Neural cell (in vitro differentiated cells): ENCODE measurements around the gene SNX13. TPM values are rescaled to one million over a fixed set of nuclear protein-coding genes. Genes with fewer than 3 reads are reported as not detected.

Experiments used
- H2AFZ ChIP-seq: fragments of 200-600, 300-800 bp; sonication (generic), shearing (Covaris generic); 2 replicates; pipeline ENCODE4 v1.6.0; 2014; ENCODE audit warnings: low read depth, mild to moderate bottlenecking, antibody characterized with exemption, low read length, moderate library complexity
- H3F3A ChIP-seq: fragments of 200-600 bp; shearing (Covaris generic); 2 replicates; pipeline ENCODE4 v1.6.1; 2016; ENCODE audit warnings: mild to moderate bottlenecking, moderate library complexity, mixed read lengths, antibody characterized with exemption, low read length; ENCODE audit not compliant: insufficient read depth, poor library complexity, severe bottlenecking
- H3K27ac ChIP-seq: fragments of 200-600, 300-800 bp; sonication (generic), shearing (Covaris generic); 2 replicates; pipeline ENCODE4 v1.5.1; 2014; ENCODE audit warnings: mild to moderate bottlenecking, low read length, moderate library complexity
- H3K27me3 ChIP-seq: fragments of 300-800, 200-600 bp; sonication (generic), shearing (Covaris generic); 2 replicates; pipeline ENCODE4 v1.6.0; 2014; ENCODE audit warnings: mild to moderate bottlenecking, low read depth, low read length, moderate library complexity; ENCODE audit not compliant: insufficient read depth
- H3K36me3 ChIP-seq: fragments of 300-800, 200-600 bp; sonication (generic), shearing (Covaris generic); 2 replicates; pipeline ENCODE4 v1.5.1; 2014; ENCODE audit warnings: mild to moderate bottlenecking, antibody characterized with exemption, low read length, moderate library complexity; ENCODE audit not compliant: insufficient read depth
- H3K4me2 ChIP-seq: fragments of 300-800, 200-600 bp; sonication (generic), shearing (Covaris generic); 2 replicates; pipeline ENCODE4 v1.6.0; 2014; ENCODE audit warnings: mild to moderate bottlenecking, low read length
- H3K4me3 ChIP-seq: fragments of 300-800, 200-600 bp; sonication (generic), shearing (Covaris generic); 2 replicates; pipeline ENCODE4 v1.5.1; 2014; ENCODE audit warnings: mild to moderate bottlenecking, low read length, moderate library complexity
- H3K79me2 ChIP-seq: fragments of 200-600 bp; shearing (Covaris generic); replicated peaks from 2 replicates; pipeline ENCODE4 v1.6.0; 2014; ENCODE audit warnings: mild to moderate bottlenecking, low read length, moderate library complexity; ENCODE audit not compliant: insufficient read depth
- H3K9ac ChIP-seq: fragments of 300-800, 200-600 bp; sonication (generic), shearing (Covaris generic); 2 replicates; pipeline ENCODE4 v1.6.1; 2016; ENCODE audit warnings: mild to moderate bottlenecking, low read length, mixed read lengths
- H3K9me2 ChIP-seq: fragments of 200-600 bp; shearing (Covaris generic); 2 replicates; pipeline ENCODE4 v1.6.1; 2016; ENCODE audit warnings: mild to moderate bottlenecking, low read length, mixed read lengths; ENCODE audit not compliant: insufficient read depth
- H3K9me3 ChIP-seq: fragments of 200-600, 300-800 bp; sonication (generic), shearing (Covaris generic); 2 replicates; pipeline ENCODE4 v1.6.1; 2016; ENCODE audit warnings: mild to moderate bottlenecking, mixed run types, low read length, moderate library complexity, mixed read lengths
- H4K20me1 ChIP-seq: fragments of 200-600 bp; shearing (Covaris generic); 2 replicates; pipeline ENCODE4 v1.6.1; 2016; ENCODE audit warnings: mild to moderate bottlenecking, mixed run types; ENCODE audit not compliant: insufficient read depth
- CTCF ChIP-seq: fragments of 450-650 bp; IDR thresholded peaks from 2 replicates; pipeline ENCODE4 v1.5.1; 2014; ENCODE audit warnings: antibody characterized with exemption, mild to moderate bottlenecking, moderate library complexity; ENCODE audit not compliant: poor library complexity, severe bottlenecking
- EP300 ChIP-seq: fragments of 450-650 bp; conservative IDR thresholded peaks from 2 replicates; pipeline ENCODE4 v1.6.1; 2014; ENCODE audit warnings: antibody characterized with exemption, mild to moderate bottlenecking, moderate library complexity; ENCODE audit not compliant: poor library complexity, severe bottlenecking
- EZH2 ChIP-seq: fragments of 200-600, 300-800 bp; shearing (Covaris generic), sonication (generic); IDR thresholded peaks from 2 replicates; pipeline ENCODE4 v1.6.1; 2014; ENCODE audit warnings: antibody characterized with exemption, low read length, borderline replicate concordance, mild to moderate bottlenecking; ENCODE audit not compliant: insufficient read depth, poor library complexity, severe bottlenecking
- MXI1 ChIP-seq: fragments of 450-650 bp; conservative IDR thresholded peaks from 2 replicates; pipeline ENCODE4 v1.6.1; 2014; ENCODE audit warnings: antibody characterized with exemption, mild to moderate bottlenecking; ENCODE audit not compliant: poor library complexity, severe bottlenecking
- POLR2AphosphoS5 ChIP-seq: IDR thresholded peaks from 2 replicates; pipeline ENCODE4 v1.6.1; 2012
- RAD21 ChIP-seq: fragments of 450-650 bp; conservative IDR thresholded peaks from 2 replicates; pipeline ENCODE4 v1.6.1; 2014; ENCODE audit warnings: antibody characterized with exemption, mild to moderate bottlenecking, moderate library complexity
- REST ChIP-seq: IDR thresholded peaks from 2 replicates; pipeline ENCODE4 v1.6.1; 2012; ENCODE audit warnings: borderline replicate concordance
- SMC3 ChIP-seq: fragments of 450-650 bp; conservative IDR thresholded peaks from 2 replicates; pipeline ENCODE4 v1.6.1; 2014; ENCODE audit warnings: antibody characterized with exemption, mild to moderate bottlenecking, moderate library complexity; ENCODE audit not compliant: poor library complexity
- TAF1 ChIP-seq: IDR thresholded peaks from 2 replicates; pipeline ENCODE4 v1.6.1; 2012; ENCODE audit warnings: low read depth
- polyA plus RNA-seq: library from polyadenylated mRNA; depleted of rRNA; stranded (reverse); fragments of >200 nt; gene quantifications from 2 replicates; pipeline ENCODE4 v1.2.3, GENCODE V29; 2014

Gene SNX13
- polyA plus RNA-seq, 1 donor from 2014 or later: 50.6 TPM

DNA sequence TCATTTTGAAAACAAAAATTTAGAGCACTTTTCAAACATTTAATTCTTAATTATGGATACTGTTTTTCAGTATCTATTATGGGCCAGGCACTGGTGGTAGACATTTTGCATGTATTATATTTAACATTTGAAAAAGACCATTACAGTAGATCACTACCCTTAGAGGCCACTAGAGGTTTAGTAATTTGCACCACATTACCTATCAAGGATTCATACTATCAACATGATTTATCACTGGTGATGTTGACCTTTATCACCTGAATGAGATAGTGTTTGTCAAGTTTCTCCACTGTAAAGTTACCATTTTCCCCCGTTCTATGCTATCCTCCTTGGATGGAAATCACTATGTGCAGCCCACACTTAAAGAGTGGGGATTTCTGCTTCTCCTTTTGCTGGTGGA is 4.4 kb upstream of the SNX13 start:
- no peaks in the 10 kb centered on the region for H4K20me1 ChIP-seq
- H3K4me2 ChIP-seq: no peak overlapping the region
- H3K27me3 ChIP-seq: no peaks in the 10 kb centered on the region
- no peak overlapping the region for H3K27ac ChIP-seq
- no peaks in the 10 kb centered on the region for H3K36me3 ChIP-seq
- peaks cover 2% of the 10 kb centered on the region for H3K79me2 ChIP-seq
- H3K9me2 ChIP-seq: no peaks in the 10 kb centered on the region
- no peak overlapping the region for H3K4me3 ChIP-seq
- TF ChIP-seq MXI1 (no peak), EZH2 (no peak), EP300 (no peak), REST (no peak), RAD21 (no peak), TAF1 (no peak), SMC3 (no peak), CTCF (no peak), POLR2AphosphoS5 (no peak)
- H3K9ac ChIP-seq: no peak overlapping the region
- H3K9me3 ChIP-seq: no peaks in the 10 kb centered on the region
- no peaks in the 10 kb centered on the region for H3F3A ChIP-seq
- no peak overlapping the region for H2AFZ ChIP-seq

DNA sequence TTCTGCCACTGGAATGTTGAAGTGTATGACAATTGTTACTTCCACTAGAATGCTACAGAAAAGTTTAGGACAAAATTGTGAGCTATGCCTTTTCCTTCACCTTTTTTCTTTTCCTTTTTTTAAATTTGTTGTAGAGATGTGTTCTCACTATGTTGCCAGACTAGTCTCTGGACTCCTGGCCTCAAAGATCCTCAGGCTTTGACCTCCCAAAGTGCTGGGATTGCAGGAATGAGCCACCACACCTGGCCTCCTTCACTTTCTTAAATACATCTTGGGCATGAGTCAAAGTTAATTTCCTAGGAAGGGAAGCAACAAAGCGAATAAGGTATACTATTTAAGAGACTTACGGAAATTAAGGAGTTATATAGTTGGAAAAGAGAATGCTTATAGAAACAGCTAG is 2.7 kb upstream of the SNX13 start:
- H3K27ac ChIP-seq: no peak overlapping the region
- no peaks in the 10 kb centered on the region for H4K20me1 ChIP-seq
- H2AFZ ChIP-seq: no peak overlapping the region
- no peak overlapping the region for H3K9ac ChIP-seq
- no peaks in the 10 kb centered on the region for H3K27me3 ChIP-seq
- H3K4me2 ChIP-seq: no peak overlapping the region
- no peak for TF ChIP-seq RAD21
- no peak for TF ChIP-seq SMC3
- no peak for TF ChIP-seq POLR2AphosphoS5
- TF ChIP-seq EP300: no peak
- no peak for TF ChIP-seq EZH2
- TF ChIP-seq REST: no peak
- TF ChIP-seq TAF1: no peak
- no peak for TF ChIP-seq CTCF
- TF ChIP-seq MXI1: no peak
- H3K9me3 ChIP-seq: no peaks in the 10 kb centered on the region
- peaks cover 19% of the 10 kb centered on the region for H3K79me2 ChIP-seq
- H3K36me3 ChIP-seq: no peaks in the 10 kb centered on the region
- H3K9me2 ChIP-seq: no peaks in the 10 kb centered on the region
- no peaks in the 10 kb centered on the region for H3F3A ChIP-seq
- H3K4me3 ChIP-seq: no peak overlapping the region
